GM23338 (cell line): ENCODE measurements around the gene CATSPERD. TPM values are rescaled to one million over a fixed set of nuclear protein-coding genes. Genes with fewer than 3 reads are reported as not detected.

Experiments used
- ATAC-seq: fragments of 200-7000 bp; cut with Tn5 transposase; 3 replicates; pipeline ENCODE4 v1.9.1; 2020
- DNase-seq: peaks from one replicate; pipeline ENCODE4 v3.0.0-alpha.2; 2015; ENCODE audit warnings: low spot score
- H2AFZ ChIP-seq: fragments of 200-600 bp; sonication (generic); 2 replicates; pipeline ENCODE4 v1.8.0; 2016; ENCODE audit warnings: antibody characterized with exemption, mild to moderate bottlenecking, moderate library complexity
- H3F3A ChIP-seq: fragments of 200-600 bp; sonication (generic); replicated peaks from 2 replicates; pipeline ENCODE4 v1.8.0; 2017; ENCODE audit warnings: antibody characterized with exemption, mixed run types, low read depth
- H3K27ac ChIP-seq: fragments of 200-600 bp; sonication (generic); 2 replicates; pipeline ENCODE4 v1.6.1; 2016; ENCODE audit warnings: low read depth
- H3K27me3 ChIP-seq: fragments of 200-600 bp; sonication (generic); 2 replicates; pipeline ENCODE4 v1.8.0; 2016; ENCODE audit warnings: mild to moderate bottlenecking, mixed run types, moderate library complexity; ENCODE audit not compliant: insufficient read depth
- H3K36me3 ChIP-seq: fragments of 200-600 bp; sonication (generic); 2 replicates; pipeline ENCODE4 v1.8.0; 2016; ENCODE audit warnings: mild to moderate bottlenecking; ENCODE audit not compliant: insufficient read depth
- H3K4me1 ChIP-seq: fragments of 200-600 bp; sonication (generic); 2 replicates; pipeline ENCODE4 v1.8.0; 2016; ENCODE audit warnings: mild to moderate bottlenecking, moderate library complexity; ENCODE audit not compliant: insufficient read depth
- H3K4me2 ChIP-seq: fragments of 200-600 bp; sonication (generic); 2 replicates; pipeline ENCODE4 v1.7.1; 2017; ENCODE audit warnings: mixed run types
- H3K4me3 ChIP-seq: fragments of 200-600 bp; sonication (generic); 2 replicates; pipeline ENCODE4 v1.6.1; 2016; ENCODE audit warnings: mixed run types
- H3K79me2 ChIP-seq: fragments of 200-600 bp; sonication (generic); replicated peaks from 2 replicates; pipeline ENCODE4 v1.8.0; 2017; ENCODE audit warnings: mild to moderate bottlenecking; ENCODE audit not compliant: insufficient read depth
- H3K9me2 ChIP-seq: fragments of 200-600 bp; sonication (generic); 2 replicates; pipeline ENCODE4 v1.8.0; 2017; ENCODE audit not compliant: insufficient read depth
- H4K20me1 ChIP-seq: fragments of 200-600 bp; sonication (generic); replicated peaks from 2 replicates; pipeline ENCODE4 v1.8.0; 2017; ENCODE audit warnings: mild to moderate bottlenecking; ENCODE audit not compliant: insufficient read depth
- H3K27ac Mint-ChIP-seq: 2 replicates; pipeline ENCODE4 v1.8.0; 2020; ENCODE audit warnings: inconsistent platforms, mild to moderate bottlenecking, moderate library complexity, mixed read lengths
- H3K27me3 Mint-ChIP-seq: 3 replicates; pipeline ENCODE4 v1.8.0; 2022; ENCODE audit warnings: low read depth, mild to moderate bottlenecking, moderate library complexity, mixed read lengths, inconsistent platforms; ENCODE audit not compliant: insufficient read depth, poor library complexity
- H3K36me3 Mint-ChIP-seq: 3 replicates; pipeline ENCODE4 v1.8.0; 2021; ENCODE audit warnings: low read depth, mild to moderate bottlenecking, inconsistent platforms, moderate library complexity, mixed read lengths
- H3K4me1 Mint-ChIP-seq: 3 replicates; pipeline ENCODE4 v1.8.0; 2020; ENCODE audit warnings: mild to moderate bottlenecking, inconsistent platforms, mixed read lengths
- H3K4me3 Mint-ChIP-seq: 3 replicates; pipeline ENCODE4 v1.8.0; 2021; ENCODE audit warnings: moderate library complexity, mild to moderate bottlenecking, inconsistent platforms, mixed read lengths
- H3K9me3 Mint-ChIP-seq: 3 replicates; pipeline ENCODE4 v1.8.0; 2020; ENCODE audit warnings: moderate library complexity, mild to moderate bottlenecking, inconsistent platforms, mixed read lengths
- CREB1 ChIP-seq: fragments of 250-450 bp; sonication (Bioruptor Pico); IDR thresholded peaks from 2 replicates; pipeline ENCODE4 v1.5.0; 2020; ENCODE audit warnings: low read depth, mild to moderate bottlenecking, moderate library complexity
- CTCF ChIP-seq, 2 experiments: fragments of 200-600 bp in 1 of 2; sonication (generic) in 1 of 2; conservative IDR thresholded peaks; 2 replicates each; pipeline versions ENCODE4 v1.5.1 to v1.6.1; 2016 to 2017; ENCODE audit warnings: antibody characterized with exemption in 2 of 2, low read depth in 2 of 2, mild to moderate bottlenecking in 2 of 2, moderate library complexity in 1 of 2
- ETS1 ChIP-seq: IDR thresholded peaks from 2 replicates; pipeline ENCODE4 v1.6.1; 2016; ENCODE audit warnings: antibody characterized with exemption
- EZH2 ChIP-seq: fragments of 200-600 bp; sonication (generic); IDR thresholded peaks from one replicate; pipeline ENCODE4 v1.8.0; 2017; ENCODE audit warnings: antibody characterized with exemption, mild to moderate bottlenecking, low read depth; ENCODE audit not compliant: unreplicated experiment
- EZH2phosphoT487 ChIP-seq: fragments of 200-600 bp; sonication (generic); IDR thresholded peaks from one replicate; pipeline ENCODE4 v1.8.1; 2018; ENCODE audit warnings: antibody characterized with exemption; ENCODE audit not compliant: unreplicated experiment
- JUNB ChIP-seq: IDR thresholded peaks from one replicate; pipeline ENCODE4 v1.6.1; 2016; ENCODE audit warnings: antibody characterized with exemption; ENCODE audit not compliant: unreplicated experiment
- NANOG ChIP-seq: IDR thresholded peaks from 2 replicates; pipeline ENCODE4 v1.6.1; 2016; ENCODE audit warnings: antibody characterized with exemption, borderline replicate concordance
- POLR2AphosphoS5 ChIP-seq: IDR thresholded peaks from 2 replicates; pipeline ENCODE4 v1.6.1; 2016; ENCODE audit warnings: antibody characterized with exemption, low read depth
- ZNF114 ChIP-seq: fragments of 250-450 bp; sonication (Bioruptor Pico); IDR thresholded peaks from 2 replicates; pipeline ENCODE4 v1.5.0; 2020; ENCODE audit warnings: mild to moderate bottlenecking, moderate library complexity
- ZNF331 ChIP-seq: fragments of 250-450 bp; sonication (Bioruptor Pico); IDR thresholded peaks from 2 replicates; pipeline ENCODE4 v1.5.0; 2020; ENCODE audit warnings: low read depth, mild to moderate bottlenecking, moderate library complexity
- polyA plus RNA-seq: library from polyadenylated mRNA; unstranded; fragments of >200 nt; fragmentation: Nextera tagmentation; extraction: Ambion mirVana; gene quantifications from 2 replicates; pipeline ENCODE4 v1.2.1, GENCODE V29; 2016
- total RNA-seq: library from RNA; depleted of rRNA; stranded (reverse); fragments of >200 nt; shearing (Covaris generic); gene quantifications from 2 replicates; pipeline ENCODE4 v1.2.3, GENCODE V29; 2014
- TF ChIP-seq, protein P1 (sequence below): IDR thresholded peaks from one replicate; pipeline ENCODE4 v1.6.1; 2018; ENCODE audit warnings: antibody characterized with exemption; ENCODE audit not compliant: unreplicated experiment

Gene CATSPERD
- total and polyA plus RNA-seq, 2 experiments from 2014 or later, result 0.17 TPM; not detected in 1

- DNase-seq, result no peak
- no peaks in the 10 kb centered on the region; the same call in 1 of the 2 replicates for H4K20me1 ChIP-seq
- H2AFZ ChIP-seq, result no peak overlapping the region
- H3K4me1 Mint-ChIP-seq, result peaks cover 13% of the 10 kb centered on the region
- peaks cover 6% of the 10 kb centered on the region; the same call in 1 of the 2 replicates for H3K4me1 ChIP-seq
- no peaks in the 10 kb centered on the region for H3K9me3 Mint-ChIP-seq
- no peak overlapping the region for H3K4me2 ChIP-seq
- no peak for ATAC-seq
- H3K27ac ChIP-seq, result no peak overlapping the region
- H3K4me3 ChIP-seq, result no peak overlapping the region
- no peaks in the 10 kb centered on the region for H3K9me2 ChIP-seq
- H3F3A ChIP-seq, result no peaks in the 10 kb centered on the region
- no peaks in the 10 kb centered on the region for H3K79me2 ChIP-seq
- peaks cover 5% of the 10 kb centered on the region; the same call in 1 of the 2 replicates for H3K27me3 ChIP-seq
- no peak overlapping the region; the same call in 2 of the 3 replicates for H3K4me3 Mint-ChIP-seq
- no peaks in the 10 kb centered on the region for H3K36me3 ChIP-seq
- H3K27me3 Mint-ChIP-seq, result peaks cover 24% of the 10 kb centered on the region
- no peaks in the 10 kb centered on the region; the same call in 2 of the 3 replicates for H3K36me3 Mint-ChIP-seq
- H3K27ac Mint-ChIP-seq, result no peak overlapping the region
- TF ChIP-seq EZH2phosphoT487, result no peak
- no peak for TF ChIP-seq CTCF (conservative IDR thresholded peaks at IDR 0.05; ENCODE audit: low read depth in 2 of 2)
- TF ChIP-seq JUNB, result no peak
- TF ChIP-seq POLR2AphosphoS5, result no peak
- TF ChIP-seq ZNF114 (CRISPR knock-in tag), result no peak
- TF ChIP-seq CREB1 (CRISPR knock-in tag), result no peak
- no peak for TF ChIP-seq ZNF331 (CRISPR knock-in tag)
- no peak for TF ChIP-seq EZH2
- TF ChIP-seq ETS1, result no peak
- TF ChIP-seq NANOG, result no peak
- TF ChIP-seq, protein P1, sequence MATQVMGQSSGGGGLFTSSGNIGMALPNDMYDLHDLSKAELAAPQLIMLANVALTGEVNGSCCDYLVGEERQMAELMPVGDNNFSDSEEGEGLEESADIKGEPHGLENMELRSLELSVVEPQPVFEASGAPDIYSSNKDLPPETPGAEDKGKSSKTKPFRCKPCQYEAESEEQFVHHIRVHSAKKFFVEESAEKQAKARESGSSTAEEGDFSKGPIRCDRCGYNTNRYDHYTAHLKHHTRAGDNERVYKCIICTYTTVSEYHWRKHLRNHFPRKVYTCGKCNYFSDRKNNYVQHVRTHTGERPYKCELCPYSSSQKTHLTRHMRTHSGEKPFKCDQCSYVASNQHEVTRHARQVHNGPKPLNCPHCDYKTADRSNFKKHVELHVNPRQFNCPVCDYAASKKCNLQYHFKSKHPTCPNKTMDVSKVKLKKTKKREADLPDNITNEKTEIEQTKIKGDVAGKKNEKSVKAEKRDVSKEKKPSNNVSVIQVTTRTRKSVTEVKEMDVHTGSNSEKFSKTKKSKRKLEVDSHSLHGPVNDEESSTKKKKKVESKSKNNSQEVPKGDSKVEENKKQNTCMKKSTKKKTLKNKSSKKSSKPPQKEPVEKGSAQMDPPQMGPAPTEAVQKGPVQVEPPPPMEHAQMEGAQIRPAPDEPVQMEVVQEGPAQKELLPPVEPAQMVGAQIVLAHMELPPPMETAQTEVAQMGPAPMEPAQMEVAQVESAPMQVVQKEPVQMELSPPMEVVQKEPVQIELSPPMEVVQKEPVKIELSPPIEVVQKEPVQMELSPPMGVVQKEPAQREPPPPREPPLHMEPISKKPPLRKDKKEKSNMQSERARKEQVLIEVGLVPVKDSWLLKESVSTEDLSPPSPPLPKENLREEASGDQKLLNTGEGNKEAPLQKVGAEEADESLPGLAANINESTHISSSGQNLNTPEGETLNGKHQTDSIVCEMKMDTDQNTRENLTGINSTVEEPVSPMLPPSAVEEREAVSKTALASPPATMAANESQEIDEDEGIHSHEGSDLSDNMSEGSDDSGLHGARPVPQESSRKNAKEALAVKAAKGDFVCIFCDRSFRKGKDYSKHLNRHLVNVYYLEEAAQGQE, result no peak
These were observed 89.0 kb downstream of the CATSPERD start for GRCh38 chr19:5809469-5809868.
